Keratinocyte (primary cell): ENCODE results near the gene PSMC6. TPM values are rescaled to one million over a fixed set of nuclear protein-coding genes. Genes with fewer than 3 reads are reported as not detected.

ENCODE experiments used
- DNase-seq: peaks from one replicate; pipeline ENCODE4 v3.0.0-alpha.2; 2011; ENCODE audit warnings: low read depth, missing footprints, low spot score
- FAIRE-seq: peaks from 2 replicates; lab custom pipeline; 2011; peaks lifted over from hg19 to GRCh38; lab: Jason Lieb, UNC
- H2AFZ ChIP-seq: 2 replicates; pipeline ENCODE4 v1.6.0; 2012; ENCODE audit warnings: low read length, control low read depth, inconsistent platforms; ENCODE audit not compliant: control insufficient read depth
- H3K27ac ChIP-seq: 2 replicates; pipeline ENCODE4 v1.5.1; 2011; ENCODE audit warnings: low read length; ENCODE audit not compliant: control insufficient read depth, insufficient read depth
- H3K27me3 ChIP-seq: 3 replicates; pipeline ENCODE4 v1.6.0; 2011; ENCODE audit warnings: low read length; ENCODE audit not compliant: control insufficient read depth, insufficient read depth; ENCODE audit errors: extremely low read depth
- H3K36me3 ChIP-seq, 2 experiments: 2 replicates in 1 of 2; 3 replicates in 1 of 2; pipeline ENCODE4 v1.5.1; 2011; ENCODE audit warnings: low read length in 2 of 2, mild to moderate bottlenecking in 1 of 2; ENCODE audit not compliant: control insufficient read depth in 2 of 2, insufficient read depth in 2 of 2; ENCODE audit errors: extremely low read depth in 1 of 2
- H3K4me1 ChIP-seq: 3 replicates; pipeline ENCODE4 v1.5.1; 2011; ENCODE audit warnings: low read length; ENCODE audit not compliant: control insufficient read depth, insufficient read depth; ENCODE audit errors: extremely low read depth
- H3K4me2 ChIP-seq: 3 replicates; pipeline ENCODE4 v1.6.0; 2011; ENCODE audit warnings: low read depth, low read length; ENCODE audit not compliant: control insufficient read depth, insufficient read depth; ENCODE audit errors: extremely low read depth
- H3K4me3 ChIP-seq, 3 experiments: fragments of 200-600 bp in 1 of 3; sonication (generic) in 1 of 3; 2 replicates in 2 of 3; 3 replicates in 1 of 3; pipeline ENCODE4 v1.5.1; 2011 to 2016; ENCODE audit warnings: low read length in 3 of 3, mild to moderate bottlenecking in 3 of 3, control low read depth in 2 of 3, inconsistent platforms in 1 of 3, low read depth in 1 of 3, mixed read lengths in 1 of 3, mixed run types in 1 of 3, moderate library complexity in 1 of 3; ENCODE audit not compliant: control insufficient read depth in 2 of 3, insufficient read depth in 2 of 3; ENCODE audit errors: extremely low read depth in 1 of 3
- H3K79me2 ChIP-seq: 2 replicates; pipeline ENCODE4 v1.6.0; 2012; ENCODE audit warnings: low read length; ENCODE audit not compliant: control insufficient read depth, insufficient read depth
- H3K9ac ChIP-seq: 3 replicates; pipeline ENCODE4 v1.6.0; 2011; ENCODE audit warnings: low read length; ENCODE audit not compliant: control insufficient read depth, insufficient read depth; ENCODE audit errors: extremely low read depth
- H3K9me1 ChIP-seq: 3 replicates; pipeline ENCODE4 v1.6.0; 2011; ENCODE audit warnings: low read length; ENCODE audit not compliant: control insufficient read depth, insufficient read depth; ENCODE audit errors: extremely low read depth
- H3K9me3 ChIP-seq: 2 replicates; pipeline ENCODE4 v1.5.1; 2012; ENCODE audit warnings: low read depth, low read length; ENCODE audit not compliant: control insufficient read depth
- H4K20me1 ChIP-seq: 3 replicates; pipeline ENCODE4 v1.6.0; 2011; ENCODE audit warnings: low read length; ENCODE audit not compliant: control insufficient read depth, insufficient read depth; ENCODE audit errors: extremely low read depth
- CTCF ChIP-seq, 3 experiments: IDR thresholded peaks in 1 of 3; conservative IDR thresholded peaks in 1 of 3; optimal IDR thresholded peaks in 1 of 3; 2 replicates in 2 of 3; 3 replicates in 1 of 3; pipeline versions ENCODE3 to v1.5.1; 2011; ENCODE audit warnings: low read length in 3 of 3, mild to moderate bottlenecking in 3 of 3, moderate library complexity in 2 of 3, control low read depth in 1 of 3, inconsistent platforms in 1 of 3; ENCODE audit not compliant: insufficient read depth in 2 of 3; ENCODE audit errors: extremely low read depth in 1 of 3
- EZH2 ChIP-seq: IDR thresholded peaks from one replicate; pipeline ENCODE4 v1.6.1; 2012; ENCODE audit warnings: inconsistent platforms, mild to moderate bottlenecking, low read length, moderate library complexity
- dilution Hi-C: fragments of 300-500 bp; cut with MboI; formaldehyde crosslinking; loops from one replicate; pipeline ENCODE4 v1.7.0; 2020; ENCODE audit warnings: low sequenced_read_pairs; ENCODE audit not compliant: extremely low pct_ligation_motif_present
- polyA plus RNA-seq, 5 experiments: library from polyadenylated mRNA; depleted of rRNA in 3 of 5; stranded (reverse) in 3 of 5; stranded (forward) in 1 of 5; unstranded in 1 of 5; fragments of >200 nt; gene quantifications; 1 replicate in 1 of 5; 2 replicates in 3 of 5; 3 replicates in 1 of 5; pipeline versions ENCODE4 v1.2.1 to v1.2.3, GENCODE V29; 2011 to 2012; ENCODE audit warnings: missing spikeins in 2 of 5, low read depth in 1 of 5, low replicate concordance in 1 of 5

Gene PSMC6
- polyA plus RNA-seq, 1 donor (not counting 4 experiments of a cell fraction or from before 2014, with no cell fraction given): 152 TPM

GRCh38 chr14:52690983-52691760 lies 15.8 kb upstream of the PSMC6 start:
- Histone ChIP-seq H3K79me2 (peaks cover 92% of the 10 kb centered on the region), H3K9me1 (no peaks in the 10 kb centered on the region), H3K27ac (no peak overlapping the region), H3K4me3 (no peak overlapping the region), H3K9ac (no peak overlapping the region), H3K27me3 (no peaks in the 10 kb centered on the region), H3K36me3 (peaks cover 0 to 6% of the 10 kb centered on the region in 2 experiments), H3K9me3 (no peaks in the 10 kb centered on the region), H2AFZ (no peak overlapping the region), H3K4me2 (peak overlapping the region; percentile 33), H4K20me1 (peaks cover 8% of the 10 kb centered on the region), H3K4me1 (peaks cover 25% of the 10 kb centered on the region)
- FAIRE-seq: no peak
- TF ChIP-seq CTCF (optimal IDR thresholded peaks at IDR 0.05 in 1 of 3, IDR thresholded peaks at IDR 0.05 in 1 of 3, conservative IDR thresholded peaks at IDR 0.05 in 1 of 3; ENCODE audit: extremely low read depth in 1 of 3, insufficient read depth in 2 of 3, low read length in 3 of 3) (no peak), EZH2 (no peak)
- dilution Hi-C loops: no loop called here
- no peak for DNase-seq

- DNase-seq (no peak), FAIRE-seq (no peak)
- H3K4me1 ChIP-seq: peaks cover 27% of the 10 kb centered on the region
- H3K36me3 ChIP-seq: peaks cover 0 to 6% of the 10 kb centered on the region in 2 experiments
- peak overlapping the region; percentile 33 for H3K4me2 ChIP-seq
- no peak overlapping the region for H3K27ac ChIP-seq
- no peak for TF ChIP-seq EZH2
- TF ChIP-seq CTCF (optimal IDR thresholded peaks at IDR 0.05 in 1 of 3, IDR thresholded peaks at IDR 0.05 in 1 of 3, conservative IDR thresholded peaks at IDR 0.05 in 1 of 3; ENCODE audit: extremely low read depth in 1 of 3, insufficient read depth in 2 of 3, low read length in 3 of 3): no peak
- H3K9me3 ChIP-seq: no peaks in the 10 kb centered on the region
- dilution Hi-C loops: no loop called here
- peaks cover 5% of the 10 kb centered on the region for H4K20me1 ChIP-seq
- H3K9me1 ChIP-seq: no peaks in the 10 kb centered on the region
- peaks cover 80% of the 10 kb centered on the region for H3K79me2 ChIP-seq
- H3K4me3 ChIP-seq: peak overlapping the region in 2 of 3 experiments; percentile 3 to 24
- H3K9ac ChIP-seq: no peak overlapping the region
- no peaks in the 10 kb centered on the region for H3K27me3 ChIP-seq
- no peak overlapping the region for H2AFZ ChIP-seq
These were observed 14.6 kb upstream of the PSMC6 start for GRCh38 chr14:52692248-52692962.
